NB4 (cell line): ENCODE results near the gene EPAS1.

ENCODE experiments used
- DNase-seq: peaks from one replicate; pipeline ENCODE4 v3.0.0; 2010; ENCODE audit warnings: low read depth
- H3K4me3 ChIP-seq: one replicate; pipeline ENCODE4 v1.5.1; 2011; ENCODE audit warnings: mild to moderate bottlenecking, low read depth, low read length, moderate library complexity
- CTCF ChIP-seq: IDR thresholded peaks from one replicate; pipeline ENCODE4 v1.5.1; 2012; ENCODE audit warnings: low read depth, low read length
- MAX ChIP-seq: IDR thresholded peaks from 2 replicates; pipeline ENCODE4 v1.6.1; 2011; ENCODE audit warnings: low read depth, low read length
- MYC ChIP-seq: IDR thresholded peaks from 2 replicates; pipeline ENCODE4 v1.6.1; 2011; ENCODE audit warnings: low read depth, low read length
- POLR2A ChIP-seq: IDR thresholded peaks from 2 replicates; pipeline ENCODE4 v1.6.1; 2011; ENCODE audit warnings: mild to moderate bottlenecking; ENCODE audit not compliant: insufficient read length; ENCODE audit errors: extremely low read depth

The EPAS1 gene

GRCh38 chr2:46346719-46347118 lies 49.5 kb downstream of the EPAS1 start:
- no peak for DNase-seq
- H3K4me3 ChIP-seq: no peak overlapping the region
- TF ChIP-seq CTCF (no peak), POLR2A (no peak), MAX (no peak), MYC (no peak)

- TF ChIP-seq CTCF (no peak), MAX (no peak), MYC (no peak), POLR2A (no peak)
- H3K4me3 ChIP-seq: no peak overlapping the region
- no peak for DNase-seq
Observed at GRCh38 chr2:46347648-46348280, 50.6 kb downstream of the EPAS1 start.

- no peak overlapping the region for H3K4me3 ChIP-seq
- no peak for DNase-seq
- TF ChIP-seq POLR2A (no peak), MYC (no peak), MAX (no peak), CTCF (no peak)
Observed at GRCh38 chr2:46349115-46349547, 51.9 kb downstream of the EPAS1 start.

- peak; percentile 51 for DNase-seq
- TF ChIP-seq MYC (no peak), MAX (no peak)
- H3K4me3 ChIP-seq: no peak overlapping the region
Observed at GRCh38 chr2:46350029-46350689, 53.0 kb downstream of the EPAS1 start.

GRCh38 chr2:46351098-46351749 lies 54.0 kb downstream of the EPAS1 start:
- no peak for DNase-seq
- H3K4me3 ChIP-seq: no peak overlapping the region
- no peak for TF ChIP-seq MAX
- no peak for TF ChIP-seq CTCF
- no peak for TF ChIP-seq POLR2A
- TF ChIP-seq MYC: no peak

GRCh38 chr2:46351750-46352138 lies 54.5 kb downstream of the EPAS1 start:
- no peak for TF ChIP-seq MAX
- no peak for TF ChIP-seq CTCF
- no peak for TF ChIP-seq MYC
- TF ChIP-seq POLR2A: no peak
- no peak for DNase-seq
- no peak overlapping the region for H3K4me3 ChIP-seq
